ENCODE results near the gene IQGAP3. TPM values are rescaled to one million over a fixed set of nuclear protein-coding genes. Genes with fewer than 3 reads are reported as not detected.
A peak's percentile ranks its signal among the peaks of the same experiment; 100 is the strongest.

The IQGAP3 gene
- polyA plus RNA-seq, 3 donors = 14.2 to 15.5 (median 15.2) TPM

GRCh38 chr1:156506450-156506849 lies 65.9 kb downstream of the IQGAP3 start:
- no peak for DNase-seq (ENCODE audit: extremely low read depth in 1 of 11, low read depth in 9 of 11, low spot score in 4 of 11)

- DNase-seq (ENCODE audit: extremely low read depth in 1 of 11, low read depth in 9 of 11, low spot score in 4 of 11) = no peak
Measured at GRCh38 chr1:156505679-156506298, 66.6 kb downstream of the IQGAP3 start.

- peak; percentile 97 to 99 (median 98) for DNase-seq (ENCODE audit: extremely low read depth in 1 of 11, low read depth in 9 of 11, low spot score in 4 of 11)
Measured at GRCh38 chr1:156504821-156505678, 67.3 kb downstream of the IQGAP3 start.

- no peak for DNase-seq (ENCODE audit: extremely low read depth in 1 of 11, low read depth in 9 of 11, low spot score in 4 of 11)
Measured at GRCh38 chr1:156504438-156504813, 67.9 kb downstream of the IQGAP3 start.

GRCh38 chr1:156503698-156504437 lies 68.5 kb downstream of the IQGAP3 start:
- DNase-seq (ENCODE audit: extremely low read depth in 1 of 11, low read depth in 9 of 11, low spot score in 4 of 11) = no peak

GRCh38 chr1:156502894-156503697 lies 69.3 kb downstream of the IQGAP3 start:
- peak in 2 of 11 donors; percentile 46 to 69 for DNase-seq (ENCODE audit: extremely low read depth in 1 of 11, low read depth in 9 of 11, low spot score in 4 of 11)

GRCh38 chr1:156502391-156502893 lies 69.9 kb downstream of the IQGAP3 start:
- no peak for DNase-seq (ENCODE audit: extremely low read depth in 1 of 11, low read depth in 9 of 11, low spot score in 4 of 11)

- DNase-seq (ENCODE audit: extremely low read depth in 1 of 11, low read depth in 9 of 11, low spot score in 4 of 11) = peak in 10 of 11 donors; percentile 85 to 95 (median 94)
Measured at GRCh38 chr1:156500793-156501506, 71.4 kb downstream of the IQGAP3 start.

GRCh38 chr1:156500543-156500792 lies 71.9 kb downstream of the IQGAP3 start, which contains the start of gene MEF2D:
MEF2D (minus strand) TSS chr1:156500775; CDS start chr1:156483292, 17,483 bp downstream.
- no peak for DNase-seq (ENCODE audit: extremely low read depth in 1 of 11, low read depth in 9 of 11, low spot score in 4 of 11)

GRCh38 chr1:156499842-156500542 lies 72.4 kb downstream of the IQGAP3 start:
- DNase-seq (ENCODE audit: extremely low read depth in 1 of 11, low read depth in 9 of 11, low spot score in 4 of 11) = peak in 1 of 11 donors; percentile 58

GRCh38 chr1:156499194-156499841 lies 73.0 kb downstream of the IQGAP3 start:
- peak in 1 of 11 donors; percentile 32 for DNase-seq (ENCODE audit: extremely low read depth in 1 of 11, low read depth in 9 of 11, low spot score in 4 of 11)

GRCh38 chr1:156498432-156499193 lies 73.8 kb downstream of the IQGAP3 start:
- DNase-seq (ENCODE audit: extremely low read depth in 1 of 11, low read depth in 9 of 11, low spot score in 4 of 11) = no peak

GRCh38 chr1:156497743-156498431 lies 74.5 kb downstream of the IQGAP3 start:
- DNase-seq (ENCODE audit: extremely low read depth in 1 of 11, low read depth in 9 of 11, low spot score in 4 of 11) = no peak

- no peak for DNase-seq (ENCODE audit: extremely low read depth in 1 of 11, low read depth in 9 of 11, low spot score in 4 of 11)
Measured at GRCh38 chr1:156497078-156497742, 75.2 kb downstream of the IQGAP3 start.

- DNase-seq (ENCODE audit: extremely low read depth in 1 of 11, low read depth in 9 of 11, low spot score in 4 of 11) = no peak
Measured at GRCh38 chr1:156496211-156496761, 76.1 kb downstream of the IQGAP3 start.
